ENCODE measurements around the gene PCDH1.
A peak's percentile ranks its signal among the peaks of the same experiment; 100 is the strongest.

GRCh38 chr5:141863569-141864178 is 14.5 kb downstream of the PCDH1 start:
- 0 out of 2 replicates have a peak, but pooled peaks have one; percentile 11 for TF ChIP-seq CTCF (IDR thresholded peaks at IDR 0.05; ENCODE audit: low read length)
- no peak for TF ChIP-seq EZH2 (IDR thresholded peaks at IDR 0.05; ENCODE audit: borderline replicate concordance, low read length)

Measured in OCI-LY1 (cell line).